ENCODE data around the gene HIPK4. TPM values are rescaled to one million over a fixed set of nuclear protein-coding genes. Genes with fewer than 3 reads are reported as not detected.
A peak's percentile ranks its signal among the peaks of the same experiment; 100 is the strongest.

The HIPK4 gene
- total and polyA plus RNA-seq, 9 of the 15 experiments (the other 6 are each of a cell fraction or from before 2014, with no cell fraction given): 0.06 to 0.09 TPM; not detected in 7

GRCh38 chr19:40423938-40424337, 34.0 kb upstream of the HIPK4 start:
- H3K9me1 ChIP-seq (ENCODE audit: control insufficient read depth, insufficient read depth, low read length): no peaks in the 10 kb centered on the region
- H3K9me3 ChIP-seq (replicated peaks; ENCODE audit: control insufficient read depth, insufficient read depth, low read depth, low read length): no peaks in the 10 kb centered on the region
- H4K20me1 ChIP-seq (replicated peaks; ENCODE audit: control insufficient read depth, insufficient read depth, low read length): no peaks in the 10 kb centered on the region
- H3K79me2 ChIP-seq (ENCODE audit: control insufficient read depth, insufficient read depth, low read length): peaks cover 41% of the 10 kb centered on the region
- peak overlapping the region; percentile 90; the same call in 2 of the 3 replicates for H3K27ac ChIP-seq (ENCODE audit: extremely low read depth, low read depth, low read length)
- FAIRE-seq (no peak), ATAC-seq (no peak), DNase-seq (ENCODE audit: extremely low read depth in 1 of 4, low spot score in 3 of 4) (no peak)
- TF ChIP-seq HOMEZ (CRISPR knock-in tag; IDR thresholded peaks at IDR 0.05) (no peak), RBM25 (IDR thresholded peaks at IDR 0.05; ENCODE audit: low read depth, low read length, severe bottlenecking) (peak; percentile 63), RBM15 (IDR thresholded peaks at IDR 0.05; ENCODE audit: insufficient read depth, low read length) (no peak), ADNP (tag; IDR thresholded peaks at IDR 0.05) (no peak), ZNF121 (CRISPR knock-in tag; conservative IDR thresholded peaks at IDR 0.05) (peak; percentile 68; the same call in 1 of the 2 replicates)
- CTCF ChIA-PET (ENCODE audit: low intra/inter-chr PET ratio): no interaction called here
- H3K36me3 ChIP-seq (ENCODE audit: control insufficient read depth, insufficient read depth, low read length): peaks cover 13% of the 10 kb centered on the region; the same call in 2 of the 3 replicates
- H3K4me1 ChIP-seq (replicated peaks in 1 of 2; ENCODE audit: control insufficient read depth in 2 of 2, insufficient read depth in 2 of 2, low read length in 2 of 2): peaks cover 9 to 42% of the 10 kb centered on the region in 2 experiments; a peak in 4 of 5 replicates
- peak overlapping the region; percentile 48; the same call in 1 of the 2 replicates for H3K4me2 ChIP-seq (ENCODE audit: insufficient read depth, low read length)
- peak overlapping the region in 1 of 2 experiments; percentile 91; a peak in 1 of 4 replicates for H3K9ac ChIP-seq (ENCODE audit: insufficient read depth in 1 of 2, low read depth in 2 of 2, low read length in 2 of 2)
- WGBS (ENCODE audit: insufficient coverage, low coverage, missing lambda C conversion rate): 87% methylated on average over 6 of the region's 6 CpGs
- POLR2A ChIA-PET: interaction anchor here (1.0 to 5.7 kb wide), 8 partner anchors 10 to 24 kb away, joined by 3 to 34 read pairs (median 6); partner anchors contain the start of gene PRX
- in situ Hi-C loops (cut with MboI) (no loop called here), intact Hi-C loops (cut with micrococcal nuclease) (no loop called here)
- H3K27me3 ChIP-seq (ENCODE audit: control insufficient read depth in 2 of 2, insufficient read depth in 2 of 2, low read length in 2 of 2): no peaks in the 10 kb centered on the region
- H2AFZ ChIP-seq (ENCODE audit: low read depth, low read length): no peak overlapping the region
- H3K4me3 ChIP-seq: no peak overlapping the region
- BruUV-seq (replicated peaks): no TSS peak

All from K562 (cell line).